ENCODE data around the gene ITPR1.

The ITPR1 gene

GRCh38 chr3:4765212-4765611 is 272.1 kb downstream of the ITPR1 start:
- DNase-seq, result no peak

DNA sequence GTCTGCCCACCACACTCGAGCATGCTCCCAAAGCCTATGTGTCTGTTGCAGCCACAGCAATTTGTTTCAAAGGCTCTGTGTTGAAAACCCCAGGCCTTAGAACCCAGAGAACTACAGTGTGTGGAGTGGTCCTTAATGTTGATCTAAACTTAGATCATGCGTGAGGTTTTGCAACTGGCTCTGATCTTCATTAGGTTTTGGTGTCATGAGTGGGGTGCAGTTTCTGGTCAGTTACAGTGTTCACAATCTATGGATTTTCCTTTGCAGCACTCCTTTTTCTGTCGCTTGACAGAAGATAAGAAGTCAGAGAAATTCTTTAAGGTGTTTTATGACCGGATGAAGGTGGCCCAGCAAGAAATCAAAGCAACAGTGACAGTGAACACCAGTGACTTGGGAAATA is 273.1 kb downstream of the ITPR1 start:
- no peak for DNase-seq

DNA sequence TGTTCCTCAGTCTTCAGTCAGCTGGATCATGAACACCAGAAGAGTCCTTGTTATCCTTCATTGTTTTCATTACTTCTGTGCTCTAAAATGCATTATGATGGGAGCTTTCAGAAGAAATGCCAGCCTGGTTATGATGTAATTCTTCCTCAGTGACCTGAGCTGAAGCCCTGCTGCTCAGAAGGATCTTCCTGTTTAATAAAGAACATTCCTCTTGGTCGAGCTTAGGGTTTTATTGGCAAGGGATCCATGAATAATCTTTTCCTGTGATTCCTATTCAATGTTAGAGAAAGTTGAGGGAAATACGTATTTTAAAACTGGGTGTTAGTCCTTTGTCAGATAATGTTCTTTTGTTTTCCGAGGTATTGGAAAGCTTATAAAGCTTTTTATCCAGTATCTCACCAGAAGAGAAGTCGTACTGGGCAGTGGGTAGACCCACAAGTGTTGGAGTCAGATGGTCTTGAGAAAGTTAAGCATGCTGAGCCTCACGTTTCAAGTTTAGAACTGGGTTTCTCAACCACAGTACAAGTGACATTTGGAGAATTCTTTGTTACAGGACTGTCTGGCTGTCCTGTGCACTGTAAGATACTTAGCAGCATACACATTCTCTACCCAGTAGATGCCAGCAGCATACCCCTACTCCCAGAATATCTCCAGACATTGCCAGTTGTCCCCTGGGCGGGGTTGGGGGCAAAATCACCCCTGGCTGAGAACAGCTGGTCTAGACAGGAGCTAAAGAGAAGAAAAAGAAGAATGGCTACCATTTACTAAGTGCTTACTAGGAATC is 273.8 kb downstream of the ITPR1 start:
- no peak for DNase-seq

DNA sequence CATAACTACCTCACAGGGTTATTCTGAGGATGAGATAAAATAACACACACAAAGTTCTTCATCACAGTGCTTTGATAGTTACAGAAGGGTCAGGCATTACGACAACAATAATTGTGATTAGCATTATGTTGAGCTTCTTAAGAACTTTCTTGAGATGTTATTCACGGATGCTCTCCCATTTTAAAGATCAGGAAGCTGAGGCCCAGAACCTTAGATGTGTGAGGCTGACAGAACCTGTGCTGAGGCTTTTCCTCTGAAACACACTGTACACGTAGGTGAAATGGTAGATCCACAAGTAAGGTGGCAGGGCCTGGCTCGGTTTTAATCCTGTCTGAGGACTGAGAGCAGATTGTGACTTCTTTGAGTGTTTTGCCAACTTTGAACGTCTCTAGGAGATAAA is 274.9 kb downstream of the ITPR1 start:
- no peak for DNase-seq

- no peak for DNase-seq
These were observed 275.4 kb downstream of the ITPR1 start for GRCh38 chr3:4768521-4768920.

DNA sequence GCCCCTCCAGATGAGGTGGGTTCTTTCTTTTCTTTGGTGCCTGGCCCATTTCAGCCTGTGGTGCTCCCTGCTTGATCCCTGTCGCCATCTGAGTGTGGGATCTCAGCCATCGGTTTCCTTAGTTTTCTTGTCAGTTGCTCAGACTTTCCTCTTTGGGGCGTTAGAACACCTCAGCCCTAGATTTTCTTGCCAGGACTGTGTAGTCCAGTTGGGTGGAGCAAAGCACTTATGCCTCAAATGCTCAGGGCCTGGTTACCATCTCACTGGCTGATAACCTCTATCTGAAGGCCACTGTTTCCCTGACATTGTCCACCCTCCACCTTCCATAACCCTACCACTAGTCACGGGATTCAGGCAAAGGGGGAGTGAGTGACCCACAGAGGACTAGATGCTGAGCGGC is 277.4 kb downstream of the ITPR1 start:
- DNase-seq, result no peak

DNA sequence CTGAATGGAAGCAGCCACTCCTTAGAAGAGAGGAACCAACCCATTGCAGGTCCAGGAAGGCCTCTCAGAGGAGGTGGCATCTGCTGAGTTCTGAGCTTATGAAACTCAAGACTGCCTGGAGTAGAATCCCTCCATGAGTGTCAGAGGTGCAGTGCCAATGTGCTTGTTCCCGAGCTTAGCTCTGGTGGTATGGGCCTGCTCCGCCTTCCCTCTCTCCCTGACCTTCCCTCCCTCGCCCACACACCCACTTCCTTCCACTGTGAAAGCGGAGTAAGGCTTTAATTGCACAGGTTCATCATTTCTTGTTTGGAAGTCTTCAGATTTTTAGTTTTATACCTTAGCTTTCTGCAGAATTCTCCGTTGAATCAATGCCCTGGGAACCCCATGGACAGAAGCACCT is 278.1 kb downstream of the ITPR1 start:
- DNase-seq, result no peak

GRCh38 chr3:4772171-4772804 is 279.1 kb downstream of the ITPR1 start:
- no peak for DNase-seq

DNA sequence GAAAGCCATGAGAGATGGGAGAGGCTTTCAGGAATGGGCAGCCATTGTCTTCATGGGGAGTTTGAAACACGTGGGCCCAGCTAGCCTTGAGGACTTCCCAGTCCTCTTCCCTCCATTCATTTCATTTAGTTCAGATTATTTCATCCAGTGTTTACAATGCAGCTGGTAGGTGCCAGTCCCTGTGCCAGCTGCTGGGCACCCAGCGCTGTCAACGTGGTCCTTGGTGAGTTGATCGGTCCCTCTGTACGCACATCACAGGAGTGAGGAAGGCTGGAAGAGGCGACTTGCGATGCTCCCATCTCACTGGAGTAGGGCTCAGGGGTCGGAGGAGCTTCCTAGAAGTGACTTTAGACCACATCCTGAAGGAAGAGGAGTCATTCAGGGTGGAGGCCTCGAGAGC is 279.7 kb downstream of the ITPR1 start:
- DNase-seq, result no peak

DNA sequence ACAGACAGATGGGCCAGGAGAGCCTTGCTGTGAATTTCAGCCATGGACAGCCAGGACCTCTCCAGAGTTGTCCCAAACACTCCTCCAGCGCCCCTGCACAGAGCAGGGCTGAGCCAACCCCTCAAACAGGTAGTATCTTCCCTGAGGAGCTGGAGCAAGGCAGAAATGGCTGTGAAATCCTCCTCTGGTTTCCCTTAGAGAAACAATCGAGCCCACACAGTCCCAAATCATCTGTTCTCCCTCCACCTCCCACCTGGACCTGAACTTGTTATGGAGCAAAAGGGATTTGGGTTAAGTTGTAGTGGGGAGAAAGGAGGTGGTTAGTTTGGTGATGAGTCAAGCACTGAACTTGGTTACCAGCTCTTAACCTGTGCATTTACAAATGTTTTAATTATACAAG is 280.4 kb downstream of the ITPR1 start:
- no peak for DNase-seq

DNA sequence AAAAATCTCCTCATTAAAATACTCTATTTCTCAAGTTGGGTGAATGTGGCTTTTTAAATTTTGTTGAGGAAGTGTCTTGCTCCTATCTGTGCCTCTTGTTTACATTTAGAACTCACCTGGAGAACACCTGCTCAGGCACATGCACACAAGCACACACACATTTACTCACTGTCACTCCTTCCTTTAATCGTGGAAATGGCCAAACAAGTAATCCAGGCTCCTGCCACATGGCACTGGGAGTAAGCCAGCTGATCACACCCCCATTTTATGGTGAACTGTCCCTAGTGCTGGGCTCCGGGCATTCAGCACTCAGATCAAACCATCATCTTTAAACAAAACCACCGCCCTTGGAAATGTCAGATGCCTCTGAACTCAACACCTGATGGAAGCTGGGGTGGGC is 281.4 kb downstream of the ITPR1 start:
- DNase-seq, result no peak

- DNase-seq, result no peak
These were observed 283.3 kb downstream of the ITPR1 start for GRCh38 chr3:4776399-4776979.

DNA sequence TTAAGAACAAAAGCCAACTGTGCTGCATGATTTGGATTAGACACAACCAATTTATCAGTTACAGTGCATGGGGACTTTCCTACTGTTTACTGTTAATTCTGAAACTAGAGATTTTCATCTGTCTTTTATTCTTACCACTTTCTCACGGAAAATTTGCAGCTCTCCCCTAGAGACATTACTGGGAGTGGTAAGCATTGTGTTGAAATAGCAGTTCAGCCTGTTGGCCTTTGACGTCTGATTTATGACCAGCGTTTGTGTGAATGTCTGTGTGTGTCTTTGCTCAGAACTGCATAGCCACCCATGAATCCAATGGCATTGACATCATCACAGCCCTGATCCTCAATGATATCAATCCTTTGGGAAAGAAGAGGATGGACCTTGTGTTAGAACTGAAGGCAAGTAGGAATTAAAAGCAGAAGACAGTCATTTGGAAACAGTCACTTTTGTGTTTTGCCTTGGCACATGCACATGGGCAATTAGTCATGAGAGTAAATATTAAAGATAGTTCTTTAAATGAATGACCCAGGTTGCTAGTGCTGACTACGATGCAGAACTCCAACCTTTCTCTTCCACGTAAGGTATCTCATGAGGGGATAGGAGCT is 283.9 kb downstream of the ITPR1 start:
- DNase-seq, result no peak

DNA sequence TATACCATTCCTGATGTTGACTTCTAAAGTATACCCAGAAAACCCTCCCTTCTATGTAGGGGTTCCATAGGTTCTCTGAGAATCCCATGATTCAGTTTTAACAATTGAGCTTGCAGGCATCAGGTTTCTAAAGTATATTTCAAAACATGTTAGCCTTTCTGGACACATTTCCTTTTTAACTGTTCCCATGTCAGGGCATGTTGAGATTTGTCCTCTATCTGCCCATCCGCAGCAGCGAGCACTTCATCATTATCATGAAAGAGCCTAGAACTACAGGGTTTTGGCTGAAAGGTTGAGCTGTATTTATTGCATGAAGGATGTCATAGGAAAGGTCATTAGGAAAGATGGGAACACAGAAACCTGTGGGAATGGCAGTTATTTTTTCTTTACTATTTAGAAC is 285.0 kb downstream of the ITPR1 start:
- DNase-seq, result no peak

- DNase-seq, result no peak
These were observed 285.6 kb downstream of the ITPR1 start for GRCh38 chr3:4778740-4779139.

GRCh38 chr3:4780545-4780957 is 287.4 kb downstream of the ITPR1 start:
- DNase-seq, result no peak

DNA sequence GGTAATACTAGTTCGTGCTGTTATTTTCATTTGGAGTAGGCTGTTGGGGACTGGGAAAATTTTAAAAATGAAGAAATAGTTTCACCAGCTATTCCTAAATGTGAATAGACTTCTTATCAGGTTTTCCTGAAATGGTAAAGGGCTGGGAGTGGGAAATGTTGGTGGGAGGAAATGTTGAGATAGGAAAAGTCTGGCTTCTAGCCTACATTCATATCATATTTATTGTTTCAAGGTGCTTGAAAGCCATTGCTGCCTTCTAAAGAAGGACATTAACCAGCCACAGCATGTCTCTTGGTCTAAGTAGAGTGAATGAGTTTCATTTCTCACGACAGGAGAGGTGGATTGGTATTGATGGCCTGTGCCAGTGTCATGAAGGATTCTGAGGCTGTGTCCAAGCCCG is 288.9 kb downstream of the ITPR1 start:
- no peak for DNase-seq

GRCh38 chr3:4785551-4785950 is 292.4 kb downstream of the ITPR1 start:
- DNase-seq, result no peak

GRCh38 chr3:4786431-4786830 is 293.3 kb downstream of the ITPR1 start:
- DNase-seq, result no peak

- no peak for DNase-seq
These were observed 298.2 kb downstream of the ITPR1 start for GRCh38 chr3:4791358-4791757.

DNA sequence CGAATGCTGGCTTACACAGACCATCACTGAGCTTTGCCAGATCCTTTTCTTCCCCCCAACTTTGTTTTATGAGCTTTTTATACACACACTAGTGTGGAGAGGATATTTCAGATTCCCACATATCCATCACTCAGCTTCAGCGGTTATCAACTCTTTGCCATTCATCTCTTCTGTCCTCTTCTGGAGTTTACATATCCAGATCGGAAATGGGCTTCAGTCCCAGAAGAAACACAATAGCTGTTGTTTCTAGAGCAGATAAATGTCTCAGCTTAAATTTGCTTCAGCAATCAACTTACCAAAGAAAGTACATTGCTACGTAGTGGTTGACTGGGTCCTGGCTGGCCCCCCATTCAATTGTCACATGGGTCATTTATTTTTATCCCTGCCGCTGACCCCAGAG is 300.2 kb downstream of the ITPR1 start:
- no peak for DNase-seq

DNA sequence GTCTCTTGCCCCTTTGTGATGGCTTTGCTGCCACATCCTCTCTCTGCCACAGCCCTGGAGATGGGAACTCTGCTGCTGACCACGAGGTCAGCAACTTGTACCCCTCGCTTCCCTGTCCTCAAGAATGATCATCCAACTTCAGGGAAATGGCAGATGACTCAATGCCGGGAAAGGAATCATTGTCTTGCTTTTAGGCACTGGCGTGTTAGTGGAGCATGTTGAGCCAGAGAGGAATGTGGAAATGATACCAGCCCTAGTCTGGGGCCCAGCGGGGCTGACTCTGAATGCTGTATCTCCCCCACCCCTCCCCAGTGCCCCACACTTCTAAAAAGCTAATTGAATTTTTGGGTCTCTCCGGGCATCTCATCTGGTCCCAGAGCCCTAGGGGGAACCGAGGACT is 301.2 kb downstream of the ITPR1 start:
- DNase-seq, result no peak

- DNase-seq, result no peak
These were observed 301.6 kb downstream of the ITPR1 start for GRCh38 chr3:4794798-4795197.

GRCh38 chr3:4795905-4796304 is 302.8 kb downstream of the ITPR1 start:
- DNase-seq, result no peak

All from NCI-H510A treated with DMSO at 0.1 percent for 48 hours (cell line).